Measurements from ENCODE around the gene FGF12. TPM values are rescaled to one million over a fixed set of nuclear protein-coding genes. Genes with fewer than 3 reads are reported as not detected.
A peak's percentile ranks its signal among the peaks of the same experiment; 100 is the strongest.

FGF12 gene
- total and polyA plus RNA-seq, 11 donors: 21.8 to 420 (median 265) TPM

GRCh38 chr3:192170659-192171058 lies 556.7 kb downstream of the FGF12 start:
- Histone ChIP-seq H3K4me3 (no peak overlapping the region), H3K27ac (no peak overlapping the region), H3K9me3 (no peaks in the 10 kb centered on the region), H3K4me1 (peaks cover 0 to 17% (median 0%) of the 10 kb centered on the region in 12 donors), H3K36me3 (peaks cover 0 to 13% (median 0%) of the 10 kb centered on the region in 9 donors), H3K27me3 (no peaks in the 10 kb centered on the region)
- ATAC-seq: no peak
- TF ChIP-seq CTCF (IDR thresholded peaks at IDR 0.05): no peak
- TF ChIP-seq POLR2A (IDR thresholded peaks at IDR 0.05): no peak
- DNase-seq: no peak
- intact Hi-C loops (cut with DNase I): no loop called here
- 53 to 59% (median 55%) methylated on average over 3 of the region's 3 CpGs for WGBS, 4 donors

- Histone ChIP-seq H3K36me3 (peaks cover 0 to 13% (median 0%) of the 10 kb centered on the region in 9 donors), H3K27me3 (no peaks in the 10 kb centered on the region), H3K9me3 (no peaks in the 10 kb centered on the region), H3K27ac (no peak overlapping the region), H3K4me3 (no peak overlapping the region), H3K4me1 (peaks cover 0 to 17% (median 0%) of the 10 kb centered on the region in 12 donors)
- intact Hi-C loops (cut with DNase I): no loop called here
- 48 to 78% (median 62%) methylated on average over 6 of the region's 6 CpGs for WGBS, 4 donors
- ATAC-seq: no peak
- no peak for DNase-seq
- no peak for TF ChIP-seq CTCF (IDR thresholded peaks at IDR 0.05)
- TF ChIP-seq POLR2A (IDR thresholded peaks at IDR 0.05): no peak
Observed at GRCh38 chr3:192170031-192170430, 557.3 kb downstream of the FGF12 start.

- no peaks in the 10 kb centered on the region for H3K9me3 ChIP-seq
- intact Hi-C loops (cut with DNase I): no loop called here
- no peak for TF ChIP-seq CTCF (IDR thresholded peaks at IDR 0.05)
- no peak for TF ChIP-seq POLR2A (IDR thresholded peaks at IDR 0.05)
- H3K4me3 ChIP-seq: no peak overlapping the region
- 62 to 72% (median 65%) methylated on average over 4 of the region's 4 CpGs for WGBS, 4 donors
- ATAC-seq: peak in 1 of 4 donors; percentile 28
- peaks cover 0 to 17% (median 0%) of the 10 kb centered on the region in 12 donors for H3K4me1 ChIP-seq
- DNase-seq: no peak
- no peak overlapping the region for H3K27ac ChIP-seq
- peaks cover 0 to 13% (median 0%) of the 10 kb centered on the region in 9 donors for H3K36me3 ChIP-seq
- H3K27me3 ChIP-seq: no peaks in the 10 kb centered on the region
Observed at GRCh38 chr3:192169332-192169915, 557.9 kb downstream of the FGF12 start.

- DNase-seq (no peak), ATAC-seq (no peak)
- intact Hi-C loops (cut with DNase I): no loop called here
- Histone ChIP-seq H3K9me3 (no peaks in the 10 kb centered on the region), H3K36me3 (peaks cover 0 to 13% (median 0%) of the 10 kb centered on the region in 9 donors), H3K4me3 (no peak overlapping the region), H3K27me3 (no peaks in the 10 kb centered on the region), H3K27ac (no peak overlapping the region), H3K4me1 (peaks cover 0 to 11% (median 0%) of the 10 kb centered on the region in 12 donors)
- no peak for TF ChIP-seq CTCF (IDR thresholded peaks at IDR 0.05)
- TF ChIP-seq POLR2A (IDR thresholded peaks at IDR 0.05): no peak
Observed at GRCh38 chr3:192168202-192168601, 559.1 kb downstream of the FGF12 start.
